Measurements from ENCODE around the gene GCLC.

GRCh38 chr6:53564401-53565065 is 19.6 kb upstream of the GCLC start:
- no peak for TF ChIP-seq POLR2A (IDR thresholded peaks at IDR 0.05)
- no peak for TF ChIP-seq CTCF (IDR thresholded peaks at IDR 0.05)
- no peak for TF ChIP-seq POLR2AphosphoS5 (IDR thresholded peaks at IDR 0.05)
